NB4 (cell line): ENCODE results near the gene GUF1.

ENCODE experiments used
- DNase-seq: peaks from one replicate; pipeline ENCODE4 v3.0.0; 2010; ENCODE audit warnings: low read depth
- H3K4me3 ChIP-seq: one replicate; pipeline ENCODE4 v1.5.1; 2011; ENCODE audit warnings: mild to moderate bottlenecking, low read depth, low read length, moderate library complexity
- MYC ChIP-seq: IDR thresholded peaks from 2 replicates; pipeline ENCODE4 v1.6.1; 2011; ENCODE audit warnings: low read depth, low read length
- POLR2A ChIP-seq: IDR thresholded peaks from 2 replicates; pipeline ENCODE4 v1.6.1; 2011; ENCODE audit warnings: mild to moderate bottlenecking; ENCODE audit not compliant: insufficient read length; ENCODE audit errors: extremely low read depth
- TF ChIP-seq, protein P1 (sequence below): IDR thresholded peaks from 2 replicates; pipeline ENCODE4 v1.6.1; 2011; ENCODE audit warnings: low read depth, low read length
- TF ChIP-seq, protein P2 (sequence below): IDR thresholded peaks from one replicate; pipeline ENCODE4 v1.5.1; 2012; ENCODE audit warnings: low read depth, low read length

The GUF1 gene

DNA sequence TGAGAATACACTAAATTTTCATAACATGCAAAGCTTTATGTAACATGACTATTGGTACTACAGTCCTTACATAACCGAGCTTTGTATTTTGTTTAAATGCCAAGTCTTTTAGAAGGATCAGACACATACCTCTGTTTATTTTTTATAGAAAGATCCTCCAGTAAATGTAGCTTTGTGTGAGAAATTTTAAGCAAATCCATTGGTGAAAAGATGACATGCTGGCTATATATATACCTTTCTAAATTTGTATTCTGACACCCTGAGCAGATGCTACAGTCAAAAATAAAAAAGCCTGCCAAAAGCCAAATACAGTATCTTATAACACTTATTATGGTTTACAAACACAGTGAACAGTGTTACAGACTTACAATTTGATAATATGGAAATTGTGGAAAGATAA is 26.8 kb upstream of the GUF1 start, which contains the start of gene YIPF7:
YIPF7 (minus strand) TSS at position 201 of the 400 bp plus-strand sequence. CDS start 1,525 bp downstream, outside the sequence.
- DNase-seq: no peak
- no peak for TF ChIP-seq MYC
- TF ChIP-seq, protein P1, sequence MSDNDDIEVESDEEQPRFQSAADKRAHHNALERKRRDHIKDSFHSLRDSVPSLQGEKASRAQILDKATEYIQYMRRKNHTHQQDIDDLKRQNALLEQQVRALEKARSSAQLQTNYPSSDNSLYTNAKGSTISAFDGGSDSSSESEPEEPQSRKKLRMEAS: no peak
- no peak for TF ChIP-seq POLR2A
- no peak within 1 kb of the TSS for H3K4me3 ChIP-seq

- no peak for TF ChIP-seq POLR2A
- no peak for DNase-seq
- H3K4me3 ChIP-seq: no peak overlapping the region
Measured at GRCh38 chr4:44652002-44652401, 26.2 kb upstream of the GUF1 start.

- TF ChIP-seq, protein P2, sequence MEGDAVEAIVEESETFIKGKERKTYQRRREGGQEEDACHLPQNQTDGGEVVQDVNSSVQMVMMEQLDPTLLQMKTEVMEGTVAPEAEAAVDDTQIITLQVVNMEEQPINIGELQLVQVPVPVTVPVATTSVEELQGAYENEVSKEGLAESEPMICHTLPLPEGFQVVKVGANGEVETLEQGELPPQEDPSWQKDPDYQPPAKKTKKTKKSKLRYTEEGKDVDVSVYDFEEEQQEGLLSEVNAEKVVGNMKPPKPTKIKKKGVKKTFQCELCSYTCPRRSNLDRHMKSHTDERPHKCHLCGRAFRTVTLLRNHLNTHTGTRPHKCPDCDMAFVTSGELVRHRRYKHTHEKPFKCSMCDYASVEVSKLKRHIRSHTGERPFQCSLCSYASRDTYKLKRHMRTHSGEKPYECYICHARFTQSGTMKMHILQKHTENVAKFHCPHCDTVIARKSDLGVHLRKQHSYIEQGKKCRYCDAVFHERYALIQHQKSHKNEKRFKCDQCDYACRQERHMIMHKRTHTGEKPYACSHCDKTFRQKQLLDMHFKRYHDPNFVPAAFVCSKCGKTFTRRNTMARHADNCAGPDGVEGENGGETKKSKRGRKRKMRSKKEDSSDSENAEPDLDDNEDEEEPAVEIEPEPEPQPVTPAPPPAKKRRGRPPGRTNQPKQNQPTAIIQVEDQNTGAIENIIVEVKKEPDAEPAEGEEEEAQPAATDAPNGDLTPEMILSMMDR: no peak
- no peak for TF ChIP-seq MYC
- no peak for TF ChIP-seq POLR2A
- TF ChIP-seq, protein P1: no peak
- no peak overlapping the region for H3K4me3 ChIP-seq
- DNase-seq: no peak
Measured at GRCh38 chr4:44660396-44660795, 17.8 kb upstream of the GUF1 start.

DNA sequence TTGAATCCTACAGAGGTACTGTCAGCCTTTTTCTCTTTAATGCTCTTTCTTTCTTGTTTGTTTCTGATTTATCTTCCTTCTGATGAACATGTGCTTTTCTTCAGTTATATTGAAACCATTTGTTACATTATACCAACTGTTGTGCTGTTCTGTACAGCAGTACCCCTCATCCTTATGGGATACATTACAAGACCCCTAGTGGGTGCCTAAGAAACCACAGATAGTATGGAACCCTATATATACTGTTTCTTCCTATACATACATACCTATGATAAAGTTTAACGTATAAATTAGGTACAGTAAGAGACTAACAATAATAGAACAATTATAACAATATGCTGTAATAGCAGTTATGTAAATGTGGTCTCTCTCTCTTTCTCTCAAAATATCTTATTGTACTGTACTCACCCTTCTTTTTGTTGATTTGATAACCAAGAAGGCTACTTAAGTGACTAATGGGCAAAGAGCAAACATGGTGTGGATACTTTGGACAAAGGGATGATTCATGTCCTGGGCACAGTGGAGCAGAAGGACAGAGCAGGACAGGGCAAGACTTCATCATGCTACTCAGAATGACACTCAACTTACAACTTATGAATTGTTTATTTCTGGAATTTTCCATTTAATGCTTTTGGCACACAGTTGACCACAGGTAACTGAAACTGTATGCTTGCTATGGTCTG is 16.1 kb upstream of the GUF1 start:
- H3K4me3 ChIP-seq: no peak overlapping the region
- TF ChIP-seq POLR2A (no peak), MYC (no peak)
- TF ChIP-seq, protein P2: no peak
- TF ChIP-seq, protein P1: no peak
- DNase-seq: no peak

DNA sequence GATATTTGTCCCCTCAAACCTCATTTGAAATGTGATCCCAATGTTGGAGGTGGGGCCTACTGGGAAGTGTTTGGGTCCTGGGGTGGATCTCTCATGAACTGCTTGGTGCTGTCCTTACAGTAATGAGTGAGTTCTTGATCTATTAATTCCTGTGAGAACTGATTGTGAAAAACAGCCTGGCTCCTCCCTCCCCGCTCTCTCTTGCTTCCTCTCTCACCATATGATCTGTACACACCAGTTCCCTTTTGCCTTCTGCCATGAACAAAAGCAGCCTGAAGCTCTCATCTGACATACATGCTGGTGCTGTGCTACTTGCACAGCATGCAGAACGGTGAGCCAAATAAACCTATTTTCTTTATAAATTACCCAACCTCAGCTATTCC is 15.6 kb upstream of the GUF1 start:
- peak; percentile 30 for DNase-seq
- no peak overlapping the region for H3K4me3 ChIP-seq
- TF ChIP-seq, protein P1: no peak
- TF ChIP-seq, protein P2: no peak
- TF ChIP-seq POLR2A: no peak
- TF ChIP-seq MYC: no peak

GRCh38 chr4:44663539-44664263 is 14.5 kb upstream of the GUF1 start:
- DNase-seq: no peak
- H3K4me3 ChIP-seq: no peak overlapping the region
- TF ChIP-seq, protein P2: no peak
- no peak for TF ChIP-seq POLR2A
- no peak for TF ChIP-seq MYC
- TF ChIP-seq, protein P1: no peak
